Right renal cortex interstitium (tissue), 3 donors: ENCODE measurements around the gene STAG2. TPM values are rescaled to one million over a fixed set of nuclear protein-coding genes. Genes with fewer than 3 reads are reported as not detected.
"Not testable (repeated sequence)": the region's sequence is repeated elsewhere in the genome, so short reads cannot be mapped to it uniquely, and the experiment has no call there.

Experiments
- DNase-seq, 3 donors: peaks; one replicate each; pipeline ENCODE4 v3.0.0-alpha.2; 2013; ENCODE audit warnings: low read depth in 3 of 3, low spot score in 2 of 3
- polyA plus RNA-seq, 3 donors: library from polyadenylated mRNA; unstranded; fragments of 120-200 nt; gene quantifications; one replicate each; pipeline ENCODE4 v1.2.1, GENCODE V29; 2013; ENCODE audit not compliant: insufficient read length in 3 of 3

The STAG2 gene
- polyA plus RNA-seq, result 100 to 1,000 TPM; 121 to 135 (median 130) TPM

- DNase-seq, result peak in 2 of 3 donors; percentile 48 to 69
These were observed at the start of gene STAG2 for GRCh38 chrX:123961268-123962005. Gene STAG2, plus strand, starts transcription at chrX:123961706. Its CDS starts 60,922 bp downstream, at chrX:124022628.

DNA sequence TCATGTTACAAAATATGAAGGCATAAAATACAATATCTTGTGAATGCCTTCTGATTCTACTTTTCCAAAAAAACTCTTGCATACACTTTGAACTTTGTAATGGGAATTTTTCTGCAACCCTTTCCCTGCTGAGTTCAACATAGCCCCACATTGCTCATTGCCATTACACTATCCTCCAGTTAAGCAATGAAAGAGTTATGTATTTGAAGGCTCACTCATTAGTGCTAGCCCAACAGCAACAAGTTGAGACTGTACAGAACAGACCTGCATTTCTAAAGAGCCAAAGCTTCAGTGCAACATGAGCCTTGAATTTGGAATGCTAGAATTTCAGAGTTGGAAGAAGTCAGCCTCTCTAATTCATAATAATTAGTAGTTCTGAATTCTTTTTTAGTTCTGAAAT is 44.4 kb upstream of the STAG2 start:
- DNase-seq, result no peak

- DNase-seq, result no peak
These were observed 43.3 kb upstream of the STAG2 start for GRCh38 chrX:123918106-123918721.

DNA sequence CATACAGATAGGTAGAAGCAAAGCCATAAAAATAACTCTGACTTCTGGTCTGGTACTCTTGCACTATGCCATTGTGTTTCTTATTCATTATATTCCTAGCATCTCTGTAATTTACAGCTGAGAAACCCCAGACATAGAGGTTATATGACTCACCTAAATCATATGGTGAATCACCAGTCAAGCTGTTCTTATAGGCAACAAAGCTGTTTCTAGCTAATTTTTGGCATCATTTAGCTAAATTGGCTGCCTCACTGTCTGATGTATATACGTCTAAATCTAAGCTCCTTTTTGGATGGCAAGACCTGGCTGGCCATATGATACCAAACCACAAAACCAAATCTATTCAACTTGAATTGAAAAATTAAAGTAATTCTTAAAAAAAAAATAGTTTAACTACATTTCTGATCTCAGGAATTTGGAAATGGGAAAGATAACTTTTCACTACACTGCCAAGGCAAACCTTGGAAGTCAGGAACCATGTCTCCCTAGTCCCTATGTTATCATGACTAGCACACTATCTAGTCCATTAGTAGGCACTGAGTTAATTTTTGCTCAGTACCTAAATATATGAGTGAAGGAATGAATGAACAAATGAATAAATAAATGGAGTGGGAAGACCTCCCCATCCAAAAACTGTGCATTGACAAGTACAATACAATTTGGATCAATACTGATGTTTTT is 41.3 kb upstream of the STAG2 start:
- no peak for DNase-seq

DNA sequence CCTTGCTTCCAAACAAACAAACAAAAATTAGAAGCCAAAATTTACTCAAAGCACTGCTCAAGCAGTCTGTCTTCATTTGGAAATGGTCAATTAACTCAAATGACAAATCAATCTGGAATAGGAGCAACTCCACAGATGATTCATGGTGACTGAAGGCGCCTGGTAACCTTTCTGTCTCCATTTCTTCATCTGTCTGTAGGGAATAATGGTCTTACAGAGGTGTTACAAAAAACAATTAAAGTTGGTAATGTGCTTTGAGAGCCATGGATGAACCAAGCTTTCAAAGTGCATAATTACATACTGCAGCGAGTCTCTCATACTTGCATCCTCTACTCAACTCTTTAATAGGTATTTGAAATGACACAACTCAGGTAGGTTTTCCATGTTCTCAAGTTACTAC is 38.3 kb upstream of the STAG2 start:
- no peak for DNase-seq

DNA sequence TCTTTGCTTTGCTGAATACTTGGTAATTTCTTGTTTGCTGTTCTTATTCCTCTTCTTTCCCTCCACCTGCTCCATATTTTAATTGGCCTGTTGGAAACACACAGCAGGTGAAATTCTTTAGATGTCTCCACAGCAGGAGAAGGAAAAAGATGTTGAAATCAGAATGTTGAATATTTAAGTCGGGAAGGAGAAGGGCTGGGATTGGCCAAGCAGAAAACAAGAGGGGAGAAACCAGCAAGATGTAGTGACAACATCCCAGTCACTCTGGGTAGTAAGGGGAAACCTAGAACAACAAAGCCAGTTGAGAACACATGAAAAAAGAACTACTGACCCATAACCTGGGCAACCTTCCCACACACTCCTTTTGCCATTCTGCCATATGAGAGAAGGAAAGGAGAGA is 37.3 kb upstream of the STAG2 start:
- DNase-seq, result peak in 1 of 3 donors; percentile 19

DNA sequence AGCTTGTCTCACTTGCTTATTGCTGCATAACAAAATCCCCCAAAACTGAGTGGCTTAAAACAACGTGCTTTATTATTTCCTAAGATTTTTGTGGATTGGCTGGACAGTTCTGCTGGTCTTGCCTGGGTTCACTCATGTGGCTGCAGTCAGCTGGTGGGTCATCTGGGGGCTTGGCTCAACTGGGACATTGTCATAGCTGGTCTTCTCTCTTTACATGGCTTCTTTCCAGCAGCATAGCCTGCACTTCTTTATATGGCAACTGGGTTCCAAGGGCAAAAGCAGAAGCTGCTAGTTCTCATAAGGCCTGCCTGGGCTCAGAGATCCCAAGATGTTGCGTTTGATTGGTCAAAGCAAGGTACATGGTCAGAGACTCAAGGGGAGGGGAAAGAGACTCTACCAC is 33.7 kb upstream of the STAG2 start:
- no peak for DNase-seq

DNA sequence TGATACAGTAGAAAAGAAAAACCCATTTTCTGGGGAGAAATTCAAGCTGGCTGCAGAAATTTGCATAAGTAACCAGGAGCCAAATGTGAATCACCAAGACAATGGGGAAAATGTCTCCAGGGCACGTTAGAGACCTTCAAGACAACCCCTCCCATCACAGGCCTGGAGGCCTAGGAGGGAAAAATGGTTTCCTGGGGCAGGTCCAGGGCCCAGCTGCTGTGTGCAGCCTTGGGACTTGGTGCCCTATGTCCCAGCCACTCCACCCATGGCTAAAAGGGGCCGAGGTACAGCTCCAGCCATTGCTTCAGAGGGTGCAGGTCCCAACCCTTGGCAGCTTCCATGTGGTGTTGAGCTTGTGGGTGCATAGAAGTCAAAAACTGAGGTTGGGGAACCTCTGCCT is 29.5 kb upstream of the STAG2 start:
- not testable (repeated sequence) for DNase-seq

- DNase-seq, result no peak
These were observed 18.4 kb upstream of the STAG2 start for GRCh38 chrX:123943074-123943473.

- no peak for DNase-seq
These were observed 18.0 kb upstream of the STAG2 start for GRCh38 chrX:123943488-123943887.

GRCh38 chrX:123949846-123950245 is 11.7 kb upstream of the STAG2 start:
- DNase-seq, result no peak

- DNase-seq, result no peak
These were observed 2.0 kb upstream of the STAG2 start for GRCh38 chrX:123959281-123960063.

- no peak for DNase-seq
These were observed 594 bp upstream of the STAG2 start for GRCh38 chrX:123960956-123961267.

DNA sequence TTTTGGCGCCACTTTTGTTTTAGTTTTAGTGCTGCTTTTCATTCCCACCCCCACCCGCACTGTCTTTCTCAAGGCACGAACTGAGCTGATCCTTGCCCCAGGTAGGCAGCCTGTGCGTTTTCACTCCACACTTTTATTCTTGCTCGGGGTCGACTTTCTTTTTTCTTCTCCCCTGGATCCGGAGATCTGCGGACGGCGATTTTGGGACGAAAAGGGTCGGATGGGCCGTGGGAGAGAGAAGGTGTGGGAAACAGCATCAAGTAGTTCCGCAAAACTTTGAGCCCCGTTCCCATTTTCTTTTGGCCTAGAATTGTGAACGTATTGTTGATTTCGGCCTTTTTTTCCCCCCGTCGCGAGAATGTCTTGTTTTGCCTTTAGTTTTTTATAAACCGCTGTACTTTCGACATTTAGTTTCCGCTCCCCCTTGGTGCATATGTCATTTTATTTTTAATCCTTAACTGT is 531 bp downstream of the STAG2 start:
- DNase-seq, result peak in 1 of 3 donors; percentile 20

- peak in 2 of 3 donors; percentile 68 to 79 for DNase-seq
These were observed 1.4 kb downstream of the STAG2 start for GRCh38 chrX:123962794-123963373.

GRCh38 chrX:123964156-123964834 is 2.8 kb downstream of the STAG2 start:
- DNase-seq, result no peak

- no peak for DNase-seq
These were observed 4.2 kb downstream of the STAG2 start for GRCh38 chrX:123965712-123966111.

- DNase-seq, result no peak
These were observed 6.0 kb downstream of the STAG2 start for GRCh38 chrX:123967497-123967896.

DNA sequence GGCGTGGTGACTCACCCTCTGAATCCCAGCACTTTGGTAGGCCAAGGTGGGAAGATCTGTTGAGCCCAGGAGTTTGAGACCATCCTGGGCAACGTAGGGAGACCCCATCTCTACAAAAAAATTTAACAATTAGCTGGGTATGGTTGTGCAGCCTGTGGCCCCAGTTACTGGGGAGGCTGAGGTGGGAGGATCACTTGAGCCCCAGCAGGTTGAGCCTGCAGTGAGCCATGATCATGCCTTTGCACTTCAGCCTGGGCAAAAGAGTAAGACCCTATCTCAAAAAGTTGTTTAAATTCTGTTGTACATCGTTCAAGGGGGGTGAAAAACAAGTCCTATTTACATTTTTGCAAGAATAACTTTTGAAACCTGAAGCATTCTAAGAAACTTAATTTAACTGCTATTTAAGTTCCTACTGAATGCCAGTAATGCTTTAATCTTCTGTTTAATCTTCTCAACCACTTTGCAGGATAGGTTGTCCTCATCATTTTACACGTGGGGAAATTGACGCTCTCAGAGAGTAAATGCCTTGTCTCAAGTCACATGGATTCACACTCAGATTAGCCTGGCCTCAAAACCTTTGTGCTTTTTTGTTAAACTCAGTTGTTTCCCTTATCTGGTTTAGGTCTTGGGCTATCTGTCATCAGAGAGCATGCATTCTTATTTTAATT is 7.0 kb downstream of the STAG2 start:
- DNase-seq, result no peak

GRCh38 chrX:123971982-123972381 is 10.5 kb downstream of the STAG2 start:
- no peak for DNase-seq
